GM18951 (cell line): ENCODE data around the gene DCP2.

Experiments
- POLR2A ChIP-seq: IDR thresholded peaks from 4 replicates; pipeline ENCODE4 v1.6.1; 2011; ENCODE audit warnings: mild to moderate bottlenecking; ENCODE audit not compliant: insufficient read length, insufficient read depth; ENCODE audit errors: extremely low read depth
- in situ Hi-C: fragments of 300-500 bp; cut with MboI; formaldehyde crosslinking; loops from one replicate; pipeline ENCODE4 v1.12.0; 2022; ENCODE audit warnings: low sequenced_read_pairs, mixed read lengths, inconsistent platforms; ENCODE audit not compliant: unreplicated experiment

The DCP2 gene

GRCh38 chr5:112975721-112976431, 722 bp upstream of the DCP2 start:
- no peak for TF ChIP-seq POLR2A
- in situ Hi-C loops = no loop called here

- in situ Hi-C loops = no loop called here
Observed at GRCh38 chr5:112977440-112977861, 853 bp downstream of the DCP2 start.

GRCh38 chr5:112978836-112979235, 2.2 kb downstream of the DCP2 start:
- in situ Hi-C loops = no loop called here
- no peak for TF ChIP-seq POLR2A

More at GRCh38 chr5:112977440-112977861, 853 bp downstream of the DCP2 start:
- no peak for TF ChIP-seq POLR2A

GRCh38 chr5:112979723-112980122, 3.1 kb downstream of the DCP2 start:
- TF ChIP-seq POLR2A = no peak
- in situ Hi-C loops = no loop called here

- in situ Hi-C loops = no loop called here
- TF ChIP-seq POLR2A = no peak
Observed at GRCh38 chr5:112983363-112983762, 6.8 kb downstream of the DCP2 start.

GRCh38 chr5:112986224-112986623, 9.6 kb downstream of the DCP2 start:
- in situ Hi-C loops = no loop called here
- no peak for TF ChIP-seq POLR2A

- in situ Hi-C loops = loop anchor here (10.0 kb wide), 1 partner anchor 329 kb away; no protein-coding TSS in a partner anchor
- no peak for TF ChIP-seq POLR2A
Observed at GRCh38 chr5:112995764-112996618, 19.4 kb downstream of the DCP2 start.

GRCh38 chr5:112996830-112997374, 20.3 kb downstream of the DCP2 start:
- no peak for TF ChIP-seq POLR2A
- in situ Hi-C loops = loop anchor here (10.0 kb wide), 1 partner anchor 328 kb away; no protein-coding TSS in a partner anchor

GRCh38 chr5:112998296-112998695, 21.7 kb downstream of the DCP2 start:
- in situ Hi-C loops = loop anchor here (10.0 kb wide), 1 partner anchor 327 kb away; no protein-coding TSS in a partner anchor
- TF ChIP-seq POLR2A = no peak

GRCh38 chr5:113000466-113000865, 23.9 kb downstream of the DCP2 start:
- TF ChIP-seq POLR2A = no peak
- in situ Hi-C loops = loop anchor here (25.0 kb wide), 1 partner anchor 512 kb away; the partner anchor contains the start of gene YTHDC2

GRCh38 chr5:113002423-113002822, 25.8 kb downstream of the DCP2 start:
- no peak for TF ChIP-seq POLR2A
- in situ Hi-C loops = loop anchor here (25.0 kb wide), 1 partner anchor 510 kb away; the partner anchor contains the start of gene YTHDC2

- in situ Hi-C loops = loop anchor here (25.0 kb wide), 1 partner anchor 509 kb away; the partner anchor contains the start of gene YTHDC2
- no peak for TF ChIP-seq POLR2A
Observed at GRCh38 chr5:113003763-113004162, 27.2 kb downstream of the DCP2 start.

- TF ChIP-seq POLR2A = no peak
- in situ Hi-C loops = loop anchor here (25.0 kb wide), 1 partner anchor 507 kb away; the partner anchor contains the start of gene YTHDC2
Observed at GRCh38 chr5:113005454-113005853, 28.9 kb downstream of the DCP2 start.
